ENCODE data around the gene NTM. TPM values are rescaled to one million over a fixed set of nuclear protein-coding genes. Genes with fewer than 3 reads are reported as not detected.

NTM gene
- total and polyA plus RNA-seq, 12 donors, result 0.43 to 3.0 (median 1.3) TPM

DNA sequence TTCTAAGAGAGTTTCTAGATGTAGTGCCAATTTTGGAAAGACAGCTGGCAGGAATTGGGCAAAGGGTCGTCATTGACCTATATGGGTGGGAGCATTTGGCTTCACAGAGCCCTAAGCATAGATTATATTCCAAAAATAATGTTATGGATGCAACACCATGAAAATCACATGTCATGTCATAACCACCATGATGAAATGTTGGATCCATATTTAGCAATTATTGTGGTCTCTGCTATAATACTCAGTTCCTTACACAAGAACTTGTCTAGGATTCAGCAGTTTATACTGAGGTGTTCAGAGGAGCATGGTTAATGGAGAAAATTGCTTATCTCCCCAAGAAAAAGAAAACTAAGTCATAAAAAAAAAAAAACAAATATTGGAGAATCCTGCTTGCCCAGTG is 31.6 kb downstream of the NTM start:
- no peak for ATAC-seq
- peaks cover 0 to 6% (median 0%) of the 10 kb centered on the region in 7 donors for H3K27me3 ChIP-seq
- H3K9me3 ChIP-seq, result no peaks in the 10 kb centered on the region
- intact Hi-C loops (cut with DNase I), result no loop called here
- no peak for DNase-seq
- H3K4me1 ChIP-seq, result no peaks in the 10 kb centered on the region
- H3K4me3 ChIP-seq, result no peak overlapping the region
- H3K27ac ChIP-seq, result no peak overlapping the region
- WGBS, 2 donors, result 73 to 90% methylated on average over 1 of the region's 1 CpG
- H3K36me3 ChIP-seq, result no peaks in the 10 kb centered on the region
- TF ChIP-seq, protein P1, sequence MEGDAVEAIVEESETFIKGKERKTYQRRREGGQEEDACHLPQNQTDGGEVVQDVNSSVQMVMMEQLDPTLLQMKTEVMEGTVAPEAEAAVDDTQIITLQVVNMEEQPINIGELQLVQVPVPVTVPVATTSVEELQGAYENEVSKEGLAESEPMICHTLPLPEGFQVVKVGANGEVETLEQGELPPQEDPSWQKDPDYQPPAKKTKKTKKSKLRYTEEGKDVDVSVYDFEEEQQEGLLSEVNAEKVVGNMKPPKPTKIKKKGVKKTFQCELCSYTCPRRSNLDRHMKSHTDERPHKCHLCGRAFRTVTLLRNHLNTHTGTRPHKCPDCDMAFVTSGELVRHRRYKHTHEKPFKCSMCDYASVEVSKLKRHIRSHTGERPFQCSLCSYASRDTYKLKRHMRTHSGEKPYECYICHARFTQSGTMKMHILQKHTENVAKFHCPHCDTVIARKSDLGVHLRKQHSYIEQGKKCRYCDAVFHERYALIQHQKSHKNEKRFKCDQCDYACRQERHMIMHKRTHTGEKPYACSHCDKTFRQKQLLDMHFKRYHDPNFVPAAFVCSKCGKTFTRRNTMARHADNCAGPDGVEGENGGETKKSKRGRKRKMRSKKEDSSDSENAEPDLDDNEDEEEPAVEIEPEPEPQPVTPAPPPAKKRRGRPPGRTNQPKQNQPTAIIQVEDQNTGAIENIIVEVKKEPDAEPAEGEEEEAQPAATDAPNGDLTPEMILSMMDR (IDR thresholded peaks at IDR 0.05), result no peak

GRCh38 chr11:131404010-131404409 is 33.6 kb downstream of the NTM start:
- no peak for DNase-seq
- 89 to 91% methylated on average over 9 of the region's 9 CpGs for WGBS, 2 donors
- TF ChIP-seq, protein P1 (IDR thresholded peaks at IDR 0.05), result no peak
- no peak for ATAC-seq
- Histone ChIP-seq H3K9me3 (no peaks in the 10 kb centered on the region), H3K27me3 (peaks cover 0 to 6% (median 0%) of the 10 kb centered on the region in 7 donors), H3K4me3 (no peak overlapping the region), H3K36me3 (no peaks in the 10 kb centered on the region), H3K4me1 (no peaks in the 10 kb centered on the region), H3K27ac (no peak overlapping the region)
- intact Hi-C loops (cut with DNase I), result no loop called here

- Histone ChIP-seq H3K9me3 (no peaks in the 10 kb centered on the region), H3K27ac (no peak overlapping the region), H3K4me1 (no peaks in the 10 kb centered on the region), H3K4me3 (no peak overlapping the region), H3K36me3 (no peaks in the 10 kb centered on the region), H3K27me3 (peaks cover 0 to 10% (median 0%) of the 10 kb centered on the region in 7 donors)
- ATAC-seq, result peak in 2 of 8 donors; percentile 12 to 68
- intact Hi-C loops (cut with DNase I), result loop anchor here in 3 of 10 donors (5.0 kb wide), 2 partner anchors 94 to 104 kb away; no protein-coding TSS in a partner anchor
- 46 to 51% methylated on average over 5 of the region's 5 CpGs for WGBS, 2 donors
- DNase-seq, result peak in 1 of 2 donors; percentile 24
- TF ChIP-seq, protein P1 (IDR thresholded peaks at IDR 0.05), result peak in 7 of 9 donors; percentile 16 to 50 (median 43)
These were observed 37.7 kb downstream of the NTM start for GRCh38 chr11:131408025-131408640.

- 56 to 69% methylated on average over 8 of the region's 8 CpGs for WGBS, 2 donors
- H3K9me3 ChIP-seq, result no peaks in the 10 kb centered on the region
- H3K27ac ChIP-seq, result no peak overlapping the region
- no peaks in the 10 kb centered on the region for H3K4me1 ChIP-seq
- intact Hi-C loops (cut with DNase I), result loop anchor here in 3 of 10 donors (5.0 kb wide), 2 partner anchors 93 to 103 kb away; no protein-coding TSS in a partner anchor
- no peaks in the 10 kb centered on the region for H3K36me3 ChIP-seq
- ATAC-seq (no peak), DNase-seq (no peak)
- peaks cover 0 to 10% (median 0%) of the 10 kb centered on the region in 7 donors for H3K27me3 ChIP-seq
- no peak overlapping the region for H3K4me3 ChIP-seq
- TF ChIP-seq, protein P1 (IDR thresholded peaks at IDR 0.05), result no peak
These were observed 38.9 kb downstream of the NTM start for GRCh38 chr11:131409345-131409744.
